Measurements from ENCODE around the gene JAGN1. TPM values are rescaled to one million over a fixed set of nuclear protein-coding genes. Genes with fewer than 3 reads are reported as not detected.
A peak's percentile ranks its signal among the peaks of the same experiment; 100 is the strongest.

JAGN1 gene
- total RNA-seq, 1 donor from 2014 or later, result 27.8 TPM

- TF ChIP-seq, protein P1, sequence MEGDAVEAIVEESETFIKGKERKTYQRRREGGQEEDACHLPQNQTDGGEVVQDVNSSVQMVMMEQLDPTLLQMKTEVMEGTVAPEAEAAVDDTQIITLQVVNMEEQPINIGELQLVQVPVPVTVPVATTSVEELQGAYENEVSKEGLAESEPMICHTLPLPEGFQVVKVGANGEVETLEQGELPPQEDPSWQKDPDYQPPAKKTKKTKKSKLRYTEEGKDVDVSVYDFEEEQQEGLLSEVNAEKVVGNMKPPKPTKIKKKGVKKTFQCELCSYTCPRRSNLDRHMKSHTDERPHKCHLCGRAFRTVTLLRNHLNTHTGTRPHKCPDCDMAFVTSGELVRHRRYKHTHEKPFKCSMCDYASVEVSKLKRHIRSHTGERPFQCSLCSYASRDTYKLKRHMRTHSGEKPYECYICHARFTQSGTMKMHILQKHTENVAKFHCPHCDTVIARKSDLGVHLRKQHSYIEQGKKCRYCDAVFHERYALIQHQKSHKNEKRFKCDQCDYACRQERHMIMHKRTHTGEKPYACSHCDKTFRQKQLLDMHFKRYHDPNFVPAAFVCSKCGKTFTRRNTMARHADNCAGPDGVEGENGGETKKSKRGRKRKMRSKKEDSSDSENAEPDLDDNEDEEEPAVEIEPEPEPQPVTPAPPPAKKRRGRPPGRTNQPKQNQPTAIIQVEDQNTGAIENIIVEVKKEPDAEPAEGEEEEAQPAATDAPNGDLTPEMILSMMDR (conservative IDR thresholded peaks at IDR 0.05; ENCODE audit: low read depth, low read length), result no peak
- no peak for DNase-seq (ENCODE audit: low read depth)
- H3K4me3 ChIP-seq (ENCODE audit: low read depth, low read length), result no peak overlapping the region
These were observed 22.0 kb downstream of the JAGN1 start for GRCh38 chr3:9912294-9912935.

GRCh38 chr3:9913601-9914000, 23.2 kb downstream of the JAGN1 start:
- DNase-seq (ENCODE audit: low read depth), result no peak
- TF ChIP-seq, protein P1 (conservative IDR thresholded peaks at IDR 0.05; ENCODE audit: low read depth, low read length), result no peak
- H3K4me3 ChIP-seq (ENCODE audit: low read depth, low read length), result no peak overlapping the region

DNA sequence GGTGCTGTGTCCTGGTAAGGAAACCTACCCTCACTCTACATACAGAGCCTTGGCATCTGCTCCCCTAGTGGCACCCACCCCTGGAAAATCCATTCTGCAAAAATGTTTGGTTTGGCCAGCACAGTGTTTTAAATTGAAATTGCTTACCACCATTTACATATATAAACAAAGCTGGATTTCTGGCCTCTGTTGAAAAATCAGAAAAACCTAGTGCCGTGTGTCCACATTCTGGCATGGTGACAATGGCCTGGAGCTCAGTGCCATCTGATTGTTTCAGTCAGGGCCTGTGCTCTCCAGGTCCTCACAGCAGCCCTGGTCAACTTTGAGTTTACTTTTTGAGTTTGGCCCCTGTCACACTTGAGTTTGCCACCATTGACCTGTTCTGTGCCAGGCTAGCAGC, 23.6 kb downstream of the JAGN1 start:
- DNase-seq (ENCODE audit: low read depth), result no peak
- no peak overlapping the region for H3K4me3 ChIP-seq (ENCODE audit: low read depth, low read length)
- TF ChIP-seq, protein P1 (conservative IDR thresholded peaks at IDR 0.05; ENCODE audit: low read depth, low read length), result no peak

DNA sequence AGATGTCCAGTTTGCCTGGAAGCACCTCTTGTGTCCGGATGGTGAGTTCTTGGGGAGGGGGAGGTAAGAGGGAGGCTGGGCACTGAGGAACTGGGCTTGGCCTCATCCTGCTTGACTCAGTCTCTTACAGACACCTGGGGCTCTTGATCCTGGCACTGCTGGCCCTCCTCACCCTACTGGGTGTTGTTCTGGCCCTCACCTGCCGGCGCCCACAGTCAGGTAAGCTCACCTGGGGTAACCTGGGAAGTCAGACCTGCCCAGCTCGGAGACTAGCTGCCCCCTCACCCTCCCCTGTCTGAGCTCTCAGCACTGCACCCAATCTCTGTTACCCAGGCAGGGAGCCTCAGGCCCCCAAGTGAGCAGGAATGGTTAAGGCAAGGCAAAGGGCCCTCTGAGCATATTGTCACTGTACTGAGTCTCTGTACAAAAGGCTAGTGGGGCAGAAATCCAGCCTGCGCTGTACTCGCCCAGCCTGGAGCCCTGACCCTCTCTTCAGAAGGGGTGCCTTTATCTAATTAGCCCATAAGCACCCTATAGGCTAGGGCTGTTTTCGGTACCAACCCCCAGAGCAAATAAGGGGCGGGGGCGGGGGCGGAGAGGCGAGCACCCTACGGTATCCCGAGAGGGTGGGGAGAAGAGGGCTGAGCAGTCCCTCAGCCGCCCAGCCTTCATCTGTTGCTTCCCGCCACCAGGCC, 24.3 kb downstream of the JAGN1 start:
- TF ChIP-seq, protein P1 (conservative IDR thresholded peaks at IDR 0.05; ENCODE audit: low read depth, low read length), result no peak
- peak overlapping the region; percentile 64 for H3K4me3 ChIP-seq (ENCODE audit: low read depth, low read length)
- DNase-seq (ENCODE audit: low read depth), result no peak

GRCh38 chr3:9915254-9916141, 25.1 kb downstream of the JAGN1 start:
- H3K4me3 ChIP-seq (ENCODE audit: low read depth, low read length), result peak overlapping the region; percentile 64
- DNase-seq (ENCODE audit: low read depth), result no peak
- TF ChIP-seq, protein P1 (conservative IDR thresholded peaks at IDR 0.05; ENCODE audit: low read depth, low read length), result peak; percentile 43

DNA sequence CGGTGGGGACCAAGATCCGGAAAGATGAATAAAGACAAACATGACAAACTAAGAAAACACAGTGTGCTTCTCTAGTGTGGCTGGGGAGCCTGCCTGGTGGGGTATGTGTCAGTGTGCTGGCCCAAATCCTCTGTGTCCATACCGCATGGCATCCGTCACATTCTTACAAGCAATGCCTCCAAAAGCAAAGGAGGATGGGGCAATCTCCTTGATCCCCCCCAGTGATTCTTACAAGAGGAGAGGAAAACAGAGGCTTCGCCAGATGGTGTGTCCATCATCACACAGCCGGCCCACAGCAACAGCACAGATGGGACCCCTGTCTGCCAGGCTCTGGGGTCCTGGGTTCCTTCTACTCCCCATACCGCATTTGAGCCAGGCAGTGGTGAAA, 25.9 kb downstream of the JAGN1 start:
- DNase-seq (ENCODE audit: low read depth), result no peak
- TF ChIP-seq, protein P1 (conservative IDR thresholded peaks at IDR 0.05; ENCODE audit: low read depth, low read length), result no peak

More for the DNA sequence above, 25.9 kb downstream of the JAGN1 start:
- H3K4me3 ChIP-seq (ENCODE audit: low read depth, low read length), result peak overlapping the region; percentile 59
